Smooth muscle cell (in vitro differentiated cells): ENCODE results near the gene UNC5CL. TPM values are rescaled to one million over a fixed set of nuclear protein-coding genes. Genes with fewer than 3 reads are reported as not detected.

Experiments used
- DNase-seq: peaks from one replicate; lab custom pipeline; 2025; ENCODE audit not compliant: unreplicated experiment; lab: John Stamatoyannopoulos, UW
- H2AFZ ChIP-seq: fragments of 200-600 bp; sonication (generic); 2 replicates; pipeline ENCODE4 v1.6.0; 2016; ENCODE audit warnings: antibody characterized with exemption, low read depth, mild to moderate bottlenecking
- H3F3A ChIP-seq: fragments of 200-600 bp; sonication (generic); 2 replicates; pipeline ENCODE4 v1.6.0; 2017; ENCODE audit warnings: antibody characterized with exemption, low read depth
- H3K27ac ChIP-seq: fragments of 200-600 bp; sonication (generic); 2 replicates; pipeline ENCODE4 v1.5.1; 2016; ENCODE audit warnings: low read depth, mild to moderate bottlenecking
- H3K27me3 ChIP-seq: fragments of 200-600 bp; sonication (generic); 2 replicates; pipeline ENCODE4 v1.6.1; 2016; ENCODE audit warnings: low read depth, mild to moderate bottlenecking
- H3K36me3 ChIP-seq: fragments of 200-600 bp; sonication (generic); 2 replicates; pipeline ENCODE4 v1.5.1; 2016; ENCODE audit warnings: low read depth
- H3K4me1 ChIP-seq: fragments of 200-600 bp; sonication (generic); 2 replicates; pipeline ENCODE4 v1.5.1; 2016; ENCODE audit warnings: low read depth
- H3K4me2 ChIP-seq: fragments of 200-600 bp; sonication (generic); 2 replicates; pipeline ENCODE4 v1.6.0; 2016; ENCODE audit warnings: mild to moderate bottlenecking
- H3K4me3 ChIP-seq: fragments of 200-600 bp; sonication (generic); 2 replicates; pipeline ENCODE4 v1.5.1; 2016; ENCODE audit warnings: mild to moderate bottlenecking
- H3K79me2 ChIP-seq: fragments of 200-600 bp; sonication (generic); 2 replicates; pipeline ENCODE4 v1.6.0; 2016; ENCODE audit warnings: low read depth, mild to moderate bottlenecking
- H3K9ac ChIP-seq: fragments of 200-600 bp; sonication (generic); 2 replicates; pipeline ENCODE4 v1.6.0; 2016; ENCODE audit warnings: low read depth
- H3K9me3 ChIP-seq: fragments of 200-600 bp; sonication (generic); replicated peaks from 2 replicates; pipeline ENCODE4 v1.5.1; 2016; ENCODE audit warnings: low read depth
- H4K20me1 ChIP-seq: fragments of 200-600 bp; sonication (generic); 2 replicates; pipeline ENCODE4 v1.6.0; 2016; ENCODE audit warnings: low read depth
- CTCF ChIP-seq: fragments of 200-600 bp; sonication (generic); IDR thresholded peaks from 2 replicates; pipeline ENCODE4 v1.5.1; 2017; ENCODE audit warnings: borderline replicate concordance, mild to moderate bottlenecking, antibody characterized with exemption; ENCODE audit not compliant: insufficient read depth, poor library complexity, severe bottlenecking
- WGBS: methylation state at CpG from one replicate; pipeline ENCODE4 v1.1.7; 2016; ENCODE audit warnings: low lambda C conversion rate; 5-methylcytosine and 5-hydroxymethylcytosine counted together
- polyA plus RNA-seq: library from polyadenylated mRNA; unstranded; fragments of >200 nt; fragmentation: Nextera tagmentation; extraction: Ambion mirVana; gene quantifications from 2 replicates; pipeline ENCODE4 v1.2.1, GENCODE V29; 2016
- total RNA-seq: library from RNA; depleted of rRNA; stranded (reverse); fragments of >200 nt; gene quantifications from 2 replicates; pipeline ENCODE4 v1.2.3, GENCODE V29; 2014

The UNC5CL gene
- total RNA-seq = 0.63 and 3.4 TPM in 2 replicates
- 1.1 and 1.3 TPM in 2 replicates for polyA plus RNA-seq

GRCh38 chr6:41039060-41039998 lies at the start of gene UNC5CL:
TSS of gene UNC5CL (minus strand) at chr6:41039221. CDS start at chr6:41035074, 4,147 bp downstream.
- Histone ChIP-seq H3F3A (no peaks in the 10 kb centered on the region), H3K4me2 (no peak within 1 kb of the TSS), H2AFZ (no peak within 1 kb of the TSS), H3K36me3 (no peaks in the 10 kb centered on the region), H3K9me3 (no peaks in the 10 kb centered on the region), H3K4me1 (no peaks in the 10 kb centered on the region), H3K27me3 (no peaks in the 10 kb centered on the region), H4K20me1 (no peaks in the 10 kb centered on the region), H3K9ac (no peak within 1 kb of the TSS), H3K27ac (no peak within 1 kb of the TSS), H3K4me3 (peak within 1 kb of the TSS; percentile 14), H3K79me2 (no peaks in the 10 kb centered on the region)
- peak; percentile 68 for TF ChIP-seq CTCF
- DNase-seq = no peak
- WGBS = 73% methylated on average over 10 of the region's 10 CpGs

GRCh38 chr6:41088451-41088850 lies 49.4 kb upstream of the UNC5CL start:
- H3K36me3 ChIP-seq = peaks cover 62% of the 10 kb centered on the region
- H3K27me3 ChIP-seq = no peaks in the 10 kb centered on the region
- H3K9ac ChIP-seq = no peak overlapping the region
- no peak overlapping the region for H3K4me3 ChIP-seq
- peaks cover 7% of the 10 kb centered on the region for H3F3A ChIP-seq
- H3K4me1 ChIP-seq = no peaks in the 10 kb centered on the region
- no peak overlapping the region for H2AFZ ChIP-seq
- H3K79me2 ChIP-seq = peaks cover 31% of the 10 kb centered on the region
- H3K9me3 ChIP-seq = no peaks in the 10 kb centered on the region
- WGBS = 85% methylated on average over 4 of the region's 4 CpGs
- no peak for DNase-seq
- peaks cover 93% of the 10 kb centered on the region for H4K20me1 ChIP-seq
- no peak for TF ChIP-seq CTCF
- no peak overlapping the region for H3K4me2 ChIP-seq
- peak overlapping the region; percentile 3 for H3K27ac ChIP-seq

- H3K9me3 ChIP-seq = no peaks in the 10 kb centered on the region
- no peak overlapping the region for H3K4me3 ChIP-seq
- H3K36me3 ChIP-seq = peaks cover 50% of the 10 kb centered on the region
- H3K79me2 ChIP-seq = peaks cover 57% of the 10 kb centered on the region
- no peak overlapping the region for H3K27ac ChIP-seq
- TF ChIP-seq CTCF = no peak
- H3K27me3 ChIP-seq = no peaks in the 10 kb centered on the region
- no peak overlapping the region for H3K4me2 ChIP-seq
- H3K4me1 ChIP-seq = no peaks in the 10 kb centered on the region
- no peak for DNase-seq
- no peak overlapping the region for H3K9ac ChIP-seq
- peaks cover 8% of the 10 kb centered on the region for H3F3A ChIP-seq
- H4K20me1 ChIP-seq = peaks cover 96% of the 10 kb centered on the region
- no peak overlapping the region for H2AFZ ChIP-seq
These were observed 46.2 kb upstream of the UNC5CL start for GRCh38 chr6:41085182-41085581.
